Activated CD8-positive, alpha-beta T cell treated with anti-CD3 and anti-CD28 coated beads, Interleukin-2, amount 10 ng/mL, durations not matched to agents 7 days and 5 days (primary cell): ENCODE measurements around the gene CPNE5. TPM values are rescaled to one million over a fixed set of nuclear protein-coding genes. Genes with fewer than 3 reads are reported as not detected.

ENCODE experiments used
- ATAC-seq: fragments of 150-1000 bp; cut with Tn5 transposase; one replicate; pipeline ENCODE4 v1.10.0; 2021; ENCODE audit warnings: moderate library complexity
- CTCF ChIA-PET: fragments of 350-600 bp; sonication (Branson Sonifier 250); formaldehyde crosslinking; loops from one replicate; lab custom pipeline; 2021; ENCODE audit warnings: antibody characterized with exemption; lab: Charles Lee
- POLR2A ChIA-PET: fragments of 350-600 bp; sonication (Branson Sonifier 250); formaldehyde crosslinking; loops from one replicate; lab custom pipeline; 2021; ENCODE audit warnings: antibody characterized with exemption; lab: Charles Lee
- DNase-seq: peaks from one replicate; pipeline ENCODE4 v3.0.0-alpha.2; 2020
- H3K27ac Mint-ChIP-seq: one replicate; pipeline ENCODE4 v1.8.0; 2021; ENCODE audit warnings: mild to moderate bottlenecking, mixed read lengths
- H3K27me3 Mint-ChIP-seq: one replicate; pipeline ENCODE4 v1.8.0; 2021; ENCODE audit warnings: low read depth, mixed read lengths
- H3K36me3 Mint-ChIP-seq: one replicate; pipeline ENCODE4 v1.8.0; 2021; ENCODE audit warnings: low read depth, mixed read lengths
- H3K4me1 Mint-ChIP-seq: one replicate; pipeline ENCODE4 v1.8.0; 2021; ENCODE audit warnings: low read depth, mixed read lengths
- H3K4me3 Mint-ChIP-seq: one replicate; pipeline ENCODE4 v1.8.0; 2021; ENCODE audit warnings: mild to moderate bottlenecking, mixed read lengths
- H3K9me3 Mint-ChIP-seq: one replicate; pipeline ENCODE4 v1.8.0; 2022; ENCODE audit warnings: mixed read lengths; ENCODE audit not compliant: insufficient read depth
- total RNA-seq, 2 experiments: library from RNA; stranded (reverse); gene quantifications; one replicate each; pipeline ENCODE4 v1.2.3, GENCODE V29; 2021

The CPNE5 gene
- total RNA-seq, 2 experiments from 2014 or later: 1.4 to 1.7 TPM

- no peak overlapping the region for H3K4me3 Mint-ChIP-seq
- H3K27ac Mint-ChIP-seq: no peak overlapping the region
- ChIA-PET CTCF (interaction anchor here (1.6 to 1.9 kb wide), 2 partner anchors 28 to 90 kb away, joined by 3 to 11 read pairs; no protein-coding TSS in a partner anchor), POLR2A (interaction anchor here (0.6 kb wide), 1 partner anchor 40 kb away, joined by 3 read pairs; no protein-coding TSS in a partner anchor)
- no peak for DNase-seq
- H3K27me3 Mint-ChIP-seq: peaks cover 18% of the 10 kb centered on the region
- no peaks in the 10 kb centered on the region for H3K4me1 Mint-ChIP-seq
- no peaks in the 10 kb centered on the region for H3K36me3 Mint-ChIP-seq
- no peaks in the 10 kb centered on the region for H3K9me3 Mint-ChIP-seq
- no peak for ATAC-seq
Observed at GRCh38 chr6:36809941-36810803, 29.1 kb downstream of the CPNE5 start.

- no peaks in the 10 kb centered on the region for H3K4me1 Mint-ChIP-seq
- no peaks in the 10 kb centered on the region for H3K36me3 Mint-ChIP-seq
- H3K9me3 Mint-ChIP-seq: no peaks in the 10 kb centered on the region
- POLR2A ChIA-PET: interaction anchor here (0.6 kb wide), 1 partner anchor 39 kb away, joined by 3 read pairs; no protein-coding TSS in a partner anchor
- DNase-seq (no peak), ATAC-seq (no peak)
- no peak overlapping the region for H3K4me3 Mint-ChIP-seq
- CTCF ChIA-PET: interaction anchor here (0.8 kb wide), 1 partner anchor 39 kb away, joined by 3 read pairs; no protein-coding TSS in a partner anchor
- peaks cover 19% of the 10 kb centered on the region for H3K27me3 Mint-ChIP-seq
- no peak overlapping the region for H3K27ac Mint-ChIP-seq
Observed at GRCh38 chr6:36809156-36809555, 30.1 kb downstream of the CPNE5 start.

GRCh38 chr6:36808634-36809033, 30.6 kb downstream of the CPNE5 start:
- POLR2A ChIA-PET: no interaction called here
- Mint-ChIP-seq H3K4me3 (no peak overlapping the region), H3K27me3 (peaks cover 19% of the 10 kb centered on the region), H3K9me3 (no peaks in the 10 kb centered on the region), H3K36me3 (no peaks in the 10 kb centered on the region), H3K27ac (no peak overlapping the region), H3K4me1 (no peaks in the 10 kb centered on the region)
- DNase-seq (no peak), ATAC-seq (no peak)
- CTCF ChIA-PET: interaction anchor here (0.8 kb wide), 1 partner anchor 40 kb away, joined by 3 read pairs; no protein-coding TSS in a partner anchor

- no peak overlapping the region for H3K4me3 Mint-ChIP-seq
- no peaks in the 10 kb centered on the region for H3K9me3 Mint-ChIP-seq
- ChIA-PET CTCF (interaction anchor here (0.7 kb wide), 1 partner anchor 25 kb away, joined by 3 read pairs; no protein-coding TSS in a partner anchor), POLR2A (no interaction called here)
- DNase-seq: no peak
- ATAC-seq: no peak
- H3K27me3 Mint-ChIP-seq: peaks cover 20% of the 10 kb centered on the region
- no peaks in the 10 kb centered on the region for H3K36me3 Mint-ChIP-seq
- H3K27ac Mint-ChIP-seq: no peak overlapping the region
- no peaks in the 10 kb centered on the region for H3K4me1 Mint-ChIP-seq
Observed at GRCh38 chr6:36807750-36808149, 31.5 kb downstream of the CPNE5 start.

- POLR2A ChIA-PET: no interaction called here
- CTCF ChIA-PET: interaction anchor here (0.7 kb wide), 1 partner anchor 25 kb away, joined by 3 read pairs; no protein-coding TSS in a partner anchor
- Mint-ChIP-seq H3K9me3 (no peaks in the 10 kb centered on the region), H3K27me3 (peaks cover 20% of the 10 kb centered on the region), H3K27ac (no peak overlapping the region), H3K4me3 (no peak overlapping the region), H3K36me3 (no peaks in the 10 kb centered on the region), H3K4me1 (no peaks in the 10 kb centered on the region)
- ATAC-seq: no peak
- no peak for DNase-seq
Observed at GRCh38 chr6:36807143-36807542, 32.1 kb downstream of the CPNE5 start.

GRCh38 chr6:36805917-36806316, 33.3 kb downstream of the CPNE5 start:
- no peaks in the 10 kb centered on the region for H3K36me3 Mint-ChIP-seq
- ChIA-PET POLR2A (interaction anchor here (0.7 kb wide), 1 partner anchor 55 kb away, joined by 3 read pairs; no protein-coding TSS in a partner anchor), CTCF (interaction anchor here (0.9 kb wide), 1 partner anchor 43 kb away, joined by 4 read pairs; no protein-coding TSS in a partner anchor)
- H3K27ac Mint-ChIP-seq: no peak overlapping the region
- H3K4me3 Mint-ChIP-seq: no peak overlapping the region
- ATAC-seq (no peak), DNase-seq (no peak)
- H3K4me1 Mint-ChIP-seq: no peaks in the 10 kb centered on the region
- H3K27me3 Mint-ChIP-seq: peaks cover 20% of the 10 kb centered on the region
- no peaks in the 10 kb centered on the region for H3K9me3 Mint-ChIP-seq

GRCh38 chr6:36805096-36805797, 34.0 kb downstream of the CPNE5 start:
- ChIA-PET CTCF (interaction anchor here (0.9 kb wide), 1 partner anchor 44 kb away, joined by 4 read pairs; no protein-coding TSS in a partner anchor), POLR2A (interaction anchor here (0.7 kb wide), 1 partner anchor 54 kb away, joined by 3 read pairs; no protein-coding TSS in a partner anchor)
- Mint-ChIP-seq H3K4me3 (no peak overlapping the region), H3K36me3 (no peaks in the 10 kb centered on the region), H3K4me1 (no peaks in the 10 kb centered on the region), H3K27me3 (peaks cover 20% of the 10 kb centered on the region), H3K9me3 (no peaks in the 10 kb centered on the region), H3K27ac (no peak overlapping the region)
- no peak for DNase-seq
- no peak for ATAC-seq

GRCh38 chr6:36804563-36804962, 34.7 kb downstream of the CPNE5 start:
- Mint-ChIP-seq H3K4me1 (no peaks in the 10 kb centered on the region), H3K4me3 (no peak overlapping the region), H3K36me3 (no peaks in the 10 kb centered on the region), H3K27me3 (peaks cover 20% of the 10 kb centered on the region), H3K9me3 (no peaks in the 10 kb centered on the region), H3K27ac (no peak overlapping the region)
- ChIA-PET POLR2A (no interaction called here), CTCF (no interaction called here)
- no peak for ATAC-seq
- no peak for DNase-seq

- no peak for DNase-seq
- ChIA-PET POLR2A (no interaction called here), CTCF (interaction anchor here (1.1 kb wide), 1 partner anchor 21 kb away, joined by 3 read pairs; no protein-coding TSS in a partner anchor)
- H3K27me3 Mint-ChIP-seq: peaks cover 19% of the 10 kb centered on the region
- H3K36me3 Mint-ChIP-seq: no peaks in the 10 kb centered on the region
- no peak overlapping the region for H3K4me3 Mint-ChIP-seq
- no peak for ATAC-seq
- no peaks in the 10 kb centered on the region for H3K4me1 Mint-ChIP-seq
- no peaks in the 10 kb centered on the region for H3K9me3 Mint-ChIP-seq
- no peak overlapping the region for H3K27ac Mint-ChIP-seq
Observed at GRCh38 chr6:36803908-36804307, 35.3 kb downstream of the CPNE5 start.

GRCh38 chr6:36803482-36803881, 35.8 kb downstream of the CPNE5 start:
- H3K4me3 Mint-ChIP-seq: no peak overlapping the region

GRCh38 chr6:36800223-36801076, 38.8 kb downstream of the CPNE5 start:
- ATAC-seq: no peak
- POLR2A ChIA-PET: no interaction called here

More at GRCh38 chr6:36803482-36803881, 35.8 kb downstream of the CPNE5 start:
- no peaks in the 10 kb centered on the region for H3K36me3 Mint-ChIP-seq
- H3K27me3 Mint-ChIP-seq: peaks cover 19% of the 10 kb centered on the region
- ChIA-PET POLR2A (no interaction called here), CTCF (interaction anchor here (1.1 kb wide), 1 partner anchor 21 kb away, joined by 3 read pairs; no protein-coding TSS in a partner anchor)
- H3K27ac Mint-ChIP-seq: no peak overlapping the region
- no peaks in the 10 kb centered on the region for H3K9me3 Mint-ChIP-seq
- ATAC-seq (no peak), DNase-seq (no peak)
- no peaks in the 10 kb centered on the region for H3K4me1 Mint-ChIP-seq

More at GRCh38 chr6:36800223-36801076, 38.8 kb downstream of the CPNE5 start:
- no peak for DNase-seq
- CTCF ChIA-PET: interaction anchor here (0.7 to 1.5 kb wide), 2 partner anchors 49 to 51 kb away, joined by 3 read pairs; no protein-coding TSS in a partner anchor
- Mint-ChIP-seq H3K4me3 (no peak overlapping the region), H3K36me3 (no peaks in the 10 kb centered on the region), H3K27ac (no peak overlapping the region), H3K4me1 (peaks cover 4% of the 10 kb centered on the region), H3K27me3 (peaks cover 16% of the 10 kb centered on the region), H3K9me3 (no peaks in the 10 kb centered on the region)
